ENCODE results near the gene FAM53B. TPM values are rescaled to one million over a fixed set of nuclear protein-coding genes. Genes with fewer than 3 reads are reported as not detected.

Gene FAM53B
- total RNA-seq, 1 experiment from 2014 or later, result 13.7 TPM

GRCh38 chr10:124665558-124665957, 78.6 kb downstream of the FAM53B start:
- Mint-ChIP-seq H3K27ac (ENCODE audit: unreplicated experiment) (peak overlapping the region; percentile 40), H3K9me3 (ENCODE audit: unreplicated experiment) (no peaks in the 10 kb centered on the region), H3K36me3 (ENCODE audit: insufficient read depth, unreplicated experiment) (peaks cover 11% of the 10 kb centered on the region), H3K4me1 (ENCODE audit: low read depth, unreplicated experiment) (peaks cover 8% of the 10 kb centered on the region), H3K4me3 (ENCODE audit: unreplicated experiment) (no peak overlapping the region), H3K27me3 (ENCODE audit: insufficient read depth, unreplicated experiment) (no peaks in the 10 kb centered on the region)
- BruUV-seq (replicated peaks), result no TSS peak
- Histone ChIP-seq H3K4me1 (peaks cover 25% of the 10 kb centered on the region), H3K4me3 (ENCODE audit: low read depth, low read length) (no peak overlapping the region), H3K36me3 (ENCODE audit: control insufficient read depth, insufficient read depth, low read length) (peaks cover 3% of the 10 kb centered on the region), H3K27me3 (replicated peaks; ENCODE audit: control insufficient read depth, insufficient read depth, low read length) (no peaks in the 10 kb centered on the region), H3K9me3 (no peaks in the 10 kb centered on the region)
- no peak for DNase-seq
- intact Hi-C loops (cut with micrococcal nuclease; ENCODE audit: unreplicated experiment), result loop anchor here (5.0 kb wide), 1 partner anchor 133 kb away; no protein-coding TSS in a partner anchor
- CTCF ChIA-PET, result interaction anchor here (1.3 kb wide), 1 partner anchor 76 kb away, joined by 3 read pairs; no protein-coding TSS in a partner anchor
- TF ChIP-seq, protein P1, sequence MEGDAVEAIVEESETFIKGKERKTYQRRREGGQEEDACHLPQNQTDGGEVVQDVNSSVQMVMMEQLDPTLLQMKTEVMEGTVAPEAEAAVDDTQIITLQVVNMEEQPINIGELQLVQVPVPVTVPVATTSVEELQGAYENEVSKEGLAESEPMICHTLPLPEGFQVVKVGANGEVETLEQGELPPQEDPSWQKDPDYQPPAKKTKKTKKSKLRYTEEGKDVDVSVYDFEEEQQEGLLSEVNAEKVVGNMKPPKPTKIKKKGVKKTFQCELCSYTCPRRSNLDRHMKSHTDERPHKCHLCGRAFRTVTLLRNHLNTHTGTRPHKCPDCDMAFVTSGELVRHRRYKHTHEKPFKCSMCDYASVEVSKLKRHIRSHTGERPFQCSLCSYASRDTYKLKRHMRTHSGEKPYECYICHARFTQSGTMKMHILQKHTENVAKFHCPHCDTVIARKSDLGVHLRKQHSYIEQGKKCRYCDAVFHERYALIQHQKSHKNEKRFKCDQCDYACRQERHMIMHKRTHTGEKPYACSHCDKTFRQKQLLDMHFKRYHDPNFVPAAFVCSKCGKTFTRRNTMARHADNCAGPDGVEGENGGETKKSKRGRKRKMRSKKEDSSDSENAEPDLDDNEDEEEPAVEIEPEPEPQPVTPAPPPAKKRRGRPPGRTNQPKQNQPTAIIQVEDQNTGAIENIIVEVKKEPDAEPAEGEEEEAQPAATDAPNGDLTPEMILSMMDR (IDR thresholded peaks at IDR 0.05; ENCODE audit: insufficient read depth in 1 of 2, low read depth in 1 of 2, low read length in 1 of 2, severe bottlenecking in 1 of 2, unreplicated experiment in 1 of 2), result no peak
- POLR2A ChIA-PET, result no interaction called here

- no TSS peak for BruUV-seq (replicated peaks)
- Mint-ChIP-seq H3K9me3 (ENCODE audit: unreplicated experiment) (no peaks in the 10 kb centered on the region), H3K4me3 (ENCODE audit: unreplicated experiment) (no peak overlapping the region), H3K27ac (ENCODE audit: unreplicated experiment) (peak overlapping the region; percentile 40), H3K4me1 (ENCODE audit: low read depth, unreplicated experiment) (peaks cover 8% of the 10 kb centered on the region), H3K27me3 (ENCODE audit: insufficient read depth, unreplicated experiment) (no peaks in the 10 kb centered on the region), H3K36me3 (ENCODE audit: insufficient read depth, unreplicated experiment) (peaks cover 7% of the 10 kb centered on the region)
- CTCF ChIA-PET, result no interaction called here
- intact Hi-C loops (cut with micrococcal nuclease; ENCODE audit: unreplicated experiment), result loop anchor here (5.0 kb wide), 1 partner anchor 133 kb away; no protein-coding TSS in a partner anchor
- TF ChIP-seq, protein P1 (IDR thresholded peaks at IDR 0.05; ENCODE audit: insufficient read depth in 1 of 2, low read depth in 1 of 2, low read length in 1 of 2, severe bottlenecking in 1 of 2, unreplicated experiment in 1 of 2), result no peak
- DNase-seq, result no peak
- POLR2A ChIA-PET, result no interaction called here
- peaks cover 3% of the 10 kb centered on the region for H3K36me3 ChIP-seq (ENCODE audit: control insufficient read depth, insufficient read depth, low read length)
- peaks cover 25% of the 10 kb centered on the region for H3K4me1 ChIP-seq
- no peak overlapping the region for H3K4me3 ChIP-seq (ENCODE audit: low read depth, low read length)
- H3K9me3 ChIP-seq, result no peaks in the 10 kb centered on the region
- H3K27me3 ChIP-seq (replicated peaks; ENCODE audit: control insufficient read depth, insufficient read depth, low read length), result no peaks in the 10 kb centered on the region
Observed at GRCh38 chr10:124665091-124665490, 79.1 kb downstream of the FAM53B start.

- POLR2A ChIA-PET, result no interaction called here
- TF ChIP-seq, protein P1 (IDR thresholded peaks at IDR 0.05; ENCODE audit: insufficient read depth in 1 of 2, low read depth in 1 of 2, low read length in 1 of 2, severe bottlenecking in 1 of 2, unreplicated experiment in 1 of 2), result no peak
- DNase-seq, result no peak
- Histone ChIP-seq H3K36me3 (ENCODE audit: control insufficient read depth, insufficient read depth, low read length) (peaks cover 3% of the 10 kb centered on the region), H3K4me1 (peaks cover 25% of the 10 kb centered on the region), H3K4me3 (ENCODE audit: low read depth, low read length) (no peak overlapping the region), H3K9me3 (no peaks in the 10 kb centered on the region), H3K27me3 (replicated peaks; ENCODE audit: control insufficient read depth, insufficient read depth, low read length) (no peaks in the 10 kb centered on the region)
- H3K27ac Mint-ChIP-seq (ENCODE audit: unreplicated experiment), result no peak overlapping the region
- peaks cover 8% of the 10 kb centered on the region for H3K4me1 Mint-ChIP-seq (ENCODE audit: low read depth, unreplicated experiment)
- no peak overlapping the region for H3K4me3 Mint-ChIP-seq (ENCODE audit: unreplicated experiment)
- CTCF ChIA-PET, result no interaction called here
- intact Hi-C loops (cut with micrococcal nuclease; ENCODE audit: unreplicated experiment), result no loop called here
- no peaks in the 10 kb centered on the region for H3K27me3 Mint-ChIP-seq (ENCODE audit: insufficient read depth, unreplicated experiment)
- BruUV-seq (replicated peaks), result no TSS peak
- H3K36me3 Mint-ChIP-seq (ENCODE audit: insufficient read depth, unreplicated experiment), result peaks cover 7% of the 10 kb centered on the region
- H3K9me3 Mint-ChIP-seq (ENCODE audit: unreplicated experiment), result no peaks in the 10 kb centered on the region
Observed at GRCh38 chr10:124663766-124664360, 80.3 kb downstream of the FAM53B start.
